ENCODE measurements around the gene SLIT3. TPM values are rescaled to one million over a fixed set of nuclear protein-coding genes. Genes with fewer than 3 reads are reported as not detected.

Gene SLIT3
- total and polyA plus RNA-seq, 10 of the 15 experiments (the other 5 are each of a cell fraction or from before 2014, with no cell fraction given), result 0.05 TPM; not detected in 9

DNA sequence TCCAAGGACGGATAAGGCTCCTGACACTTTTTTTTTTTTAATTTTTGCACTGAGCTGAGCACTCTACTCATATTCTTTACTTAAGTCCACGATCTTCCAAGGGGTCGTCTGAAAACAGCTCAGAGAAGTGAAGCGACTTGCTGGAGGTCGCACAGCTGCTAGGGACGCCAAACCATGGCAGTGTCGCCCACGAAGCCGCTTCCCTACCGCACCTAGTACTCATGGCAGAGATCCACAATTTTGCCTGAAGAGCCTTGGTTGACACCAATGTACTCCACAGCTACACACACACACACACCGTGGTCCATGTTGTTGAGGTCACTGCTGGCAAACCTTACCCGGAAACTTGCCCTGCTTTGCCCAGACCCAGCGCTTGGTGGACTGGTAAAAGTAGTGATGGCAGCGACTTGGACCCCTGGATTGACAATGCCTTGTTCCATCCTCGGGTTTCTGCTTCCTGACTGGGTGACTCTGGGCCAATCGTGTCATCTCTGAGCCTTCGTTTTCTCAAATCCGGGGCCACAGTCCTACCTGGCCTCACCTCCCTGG, 521 bp upstream of the SLIT3 start:
- FAIRE-seq, result no peak
- BruUV-seq (replicated peaks), result no TSS peak
- RAD21 ChIA-PET (ENCODE audit: unreplicated experiment), result no interaction called here

DNA sequence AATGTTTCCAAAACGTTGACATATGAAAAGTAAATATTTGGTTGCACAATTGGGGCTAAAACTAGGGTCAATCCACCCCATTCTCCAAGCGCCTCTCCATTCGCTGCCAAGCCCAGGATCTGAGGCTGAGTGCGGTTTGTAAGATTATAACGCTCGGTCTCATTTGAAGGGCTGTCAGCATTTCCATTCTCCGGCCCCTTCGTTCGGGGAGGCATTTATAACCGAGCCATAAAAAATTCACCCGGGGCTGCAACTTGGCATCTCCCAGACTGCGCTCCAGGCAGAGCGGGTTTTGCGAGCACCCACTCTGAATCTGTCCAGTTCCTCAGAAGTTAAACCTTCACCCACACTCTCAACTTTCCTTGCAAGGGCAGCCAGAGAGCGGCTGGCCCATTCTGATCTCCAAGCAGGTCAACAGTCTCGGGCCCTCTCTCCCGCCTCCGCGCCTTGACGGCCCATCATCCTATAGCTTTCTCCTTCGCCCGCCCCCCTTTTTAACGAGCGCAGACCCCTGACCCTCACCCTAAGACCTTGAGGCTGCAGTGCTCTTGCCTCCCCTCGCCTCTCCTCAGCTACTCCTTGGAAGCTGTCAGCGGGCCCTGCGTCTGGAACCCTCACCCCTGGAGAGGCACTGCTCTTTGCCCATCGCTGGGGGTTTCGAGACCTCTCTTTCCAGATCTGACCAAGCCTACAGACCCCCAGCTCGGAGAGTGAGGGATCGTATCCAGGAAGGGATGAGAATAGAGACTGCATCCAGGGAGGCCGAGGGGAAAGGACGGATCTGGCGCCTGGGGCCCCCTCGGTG, 1.1 kb downstream of the SLIT3 start:
- POLR2A ChIA-PET, result no interaction called here
- TF ChIP-seq CEBPB (IDR thresholded peaks at IDR 0.05; ENCODE audit: borderline replicate concordance in 1 of 2, low read depth in 2 of 2, low read length in 2 of 2), result no peak
- no peak for TF ChIP-seq MTA3 (IDR thresholded peaks at IDR 0.05; ENCODE audit: borderline replicate concordance, low read length)
- no peak for TF ChIP-seq NR2C2 (IDR thresholded peaks at IDR 0.05; ENCODE audit: borderline replicate concordance, control insufficient read depth, insufficient read length, low read depth)
- TF ChIP-seq HDAC6 (IDR thresholded peaks at IDR 0.05; ENCODE audit: unreplicated experiment), result no peak
- no peak for TF ChIP-seq SUZ12 (IDR thresholded peaks at IDR 0.05; ENCODE audit: unreplicated experiment)
- TF ChIP-seq, protein P1, sequence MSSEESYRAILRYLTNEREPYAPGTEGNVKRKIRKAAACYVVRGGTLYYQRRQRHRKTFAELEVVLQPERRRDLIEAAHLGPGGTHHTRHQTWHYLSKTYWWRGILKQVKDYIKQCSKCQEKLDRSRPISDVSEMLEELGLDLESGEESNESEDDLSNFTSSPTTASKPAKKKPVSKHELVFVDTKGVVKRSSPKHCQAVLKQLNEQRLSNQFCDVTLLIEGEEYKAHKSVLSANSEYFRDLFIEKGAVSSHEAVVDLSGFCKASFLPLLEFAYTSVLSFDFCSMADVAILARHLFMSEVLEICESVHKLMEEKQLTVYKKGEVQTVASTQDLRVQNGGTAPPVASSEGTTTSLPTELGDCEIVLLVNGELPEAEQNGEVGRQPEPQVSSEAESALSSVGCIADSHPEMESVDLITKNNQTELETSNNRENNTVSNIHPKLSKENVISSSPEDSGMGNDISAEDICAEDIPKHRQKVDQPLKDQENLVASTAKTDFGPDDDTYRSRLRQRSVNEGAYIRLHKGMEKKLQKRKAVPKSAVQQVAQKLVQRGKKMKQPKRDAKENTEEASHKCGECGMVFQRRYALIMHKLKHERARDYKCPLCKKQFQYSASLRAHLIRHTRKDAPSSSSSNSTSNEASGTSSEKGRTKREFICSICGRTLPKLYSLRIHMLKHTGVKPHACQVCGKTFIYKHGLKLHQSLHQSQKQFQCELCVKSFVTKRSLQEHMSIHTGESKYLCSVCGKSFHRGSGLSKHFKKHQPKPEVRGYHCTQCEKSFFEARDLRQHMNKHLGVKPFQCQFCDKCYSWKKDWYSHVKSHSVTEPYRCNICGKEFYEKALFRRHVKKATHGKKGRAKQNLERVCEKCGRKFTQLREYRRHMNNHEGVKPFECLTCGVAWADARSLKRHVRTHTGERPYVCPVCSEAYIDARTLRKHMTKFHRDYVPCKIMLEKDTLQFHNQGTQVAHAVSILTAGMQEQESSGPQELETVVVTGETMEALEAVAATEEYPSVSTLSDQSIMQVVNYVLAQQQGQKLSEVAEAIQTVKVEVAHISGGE (CRISPR knock-in tag; IDR thresholded peaks at IDR 0.05), result no peak

More for the DNA sequence above, 521 bp upstream of the SLIT3 start:
- Histone ChIP-seq H3K4me1 (ENCODE audit: control insufficient read depth, insufficient read depth, low read length) (no peaks in the 10 kb centered on the region), H3K4me2 (ENCODE audit: control insufficient read depth, insufficient read depth) (no peak overlapping the region), H3K4me3 (no peak overlapping the region), H2AFZ (ENCODE audit: control insufficient read depth, low read depth, low read length) (no peak overlapping the region), H3K27me3 (replicated peaks in 1 of 2; ENCODE audit: control insufficient read depth in 2 of 2, insufficient read depth in 2 of 2, low read length in 1 of 2) (peaks cover 0 to 2% of the 10 kb centered on the region in 2 experiments; a peak in 2 of 4 replicates), H3K79me2 (ENCODE audit: control insufficient read depth, insufficient read depth, low read length) (no peaks in the 10 kb centered on the region), H3K36me3 (ENCODE audit: control insufficient read depth in 2 of 2, insufficient read depth in 2 of 2, low read length in 1 of 2) (no peaks in the 10 kb centered on the region), H3K9ac (ENCODE audit: control insufficient read depth, insufficient read depth, low read length) (no peak overlapping the region), H3K9me3 (replicated peaks; ENCODE audit: control insufficient read depth, insufficient read depth, low read length) (no peaks in the 10 kb centered on the region; the same call in 2 of the 3 replicates), H4K20me1 (ENCODE audit: control insufficient read depth, insufficient read depth) (no peaks in the 10 kb centered on the region), H3K27ac (ENCODE audit: control insufficient read depth, insufficient read depth) (no peak overlapping the region)
- ChIA-PET POLR2A (no interaction called here), CTCF (interaction anchor here (1.3 to 1.5 kb wide), 2 partner anchors 279 to 314 kb away, joined by 3 to 4 read pairs; no protein-coding TSS in a partner anchor), SMC1A (ENCODE audit: uncharacterized antibody, unreplicated experiment) (interaction anchor here (1.2 kb wide), 1 partner anchor 622 kb away, joined by 3 read pairs; no protein-coding TSS in a partner anchor)
- DNase-seq (ENCODE audit: low read depth, low spot score) (no peak), ATAC-seq (no peak)
- in situ Hi-C loops (cut with MboI), result loop anchor here (10.0 kb wide), 2 partner anchors 627 to 1037 kb away; no protein-coding TSS in a partner anchor
- TF ChIP-seq NR2F1 (conservative IDR thresholded peaks at IDR 0.05), result no peak
- TF ChIP-seq RAD21 (IDR thresholded peaks at IDR 0.05; ENCODE audit: insufficient read depth, low read depth, low read length), result no peak
- no peak for TF ChIP-seq ZZZ3 (IDR thresholded peaks at IDR 0.05; ENCODE audit: control insufficient read depth, insufficient read length, low read depth)
- TF ChIP-seq CREM (IDR thresholded peaks at IDR 0.05; ENCODE audit: low read depth), result no peak
- no peak for TF ChIP-seq NR2C2 (IDR thresholded peaks at IDR 0.05; ENCODE audit: borderline replicate concordance, control insufficient read depth, insufficient read length, low read depth)
- WGBS (ENCODE audit: insufficient coverage, insufficient replicate concordance, low lambda C conversion rate, missing lambda C conversion rate), result 28% methylated on average over 17 of the region's 18 CpGs
- intact Hi-C loops (cut with micrococcal nuclease; ENCODE audit: unreplicated experiment), result loop anchor here (5.0 kb wide), 2 partner anchors 246 to 619 kb away; no protein-coding TSS in a partner anchor

More for the DNA sequence above, 1.1 kb downstream of the SLIT3 start:
- no peak for ATAC-seq
- no peak for DNase-seq (ENCODE audit: low read depth, low spot score)
- ChIA-PET CTCF (no interaction called here), SMC1A (ENCODE audit: uncharacterized antibody, unreplicated experiment) (no interaction called here), RAD21 (ENCODE audit: unreplicated experiment) (no interaction called here)
- 52% methylated on average over 33 of the region's 35 CpGs for WGBS (ENCODE audit: insufficient coverage, insufficient replicate concordance, low lambda C conversion rate, missing lambda C conversion rate)
- H3K9ac ChIP-seq (ENCODE audit: control insufficient read depth, insufficient read depth, low read length), result no peak overlapping the region
- no peaks in the 10 kb centered on the region; the same call in 2 of the 3 replicates for H3K9me3 ChIP-seq (replicated peaks; ENCODE audit: control insufficient read depth, insufficient read depth, low read length)
- H3K4me1 ChIP-seq (ENCODE audit: control insufficient read depth, insufficient read depth, low read length), result no peaks in the 10 kb centered on the region
- no peak overlapping the region for H3K27ac ChIP-seq (ENCODE audit: control insufficient read depth, insufficient read depth)
- no peak overlapping the region for H3K4me2 ChIP-seq (ENCODE audit: control insufficient read depth, insufficient read depth)
- no TSS peak for BruUV-seq (replicated peaks)
- no peaks in the 10 kb centered on the region for H3K36me3 ChIP-seq (ENCODE audit: control insufficient read depth in 2 of 2, insufficient read depth in 2 of 2, low read length in 1 of 2)
- peaks cover 0 to 2% of the 10 kb centered on the region in 2 experiments; a peak in 2 of 4 replicates for H3K27me3 ChIP-seq (replicated peaks in 1 of 2; ENCODE audit: control insufficient read depth in 2 of 2, insufficient read depth in 2 of 2, low read length in 1 of 2)
- H3K4me3 ChIP-seq, result no peak overlapping the region
- no peaks in the 10 kb centered on the region for H4K20me1 ChIP-seq (ENCODE audit: control insufficient read depth, insufficient read depth)
- in situ Hi-C loops (cut with MboI) (loop anchor here (10.0 kb wide), 2 partner anchors 625 to 1035 kb away; no protein-coding TSS in a partner anchor), intact Hi-C loops (cut with micrococcal nuclease; ENCODE audit: unreplicated experiment) (loop anchor here (5.0 kb wide), 2 partner anchors 247 to 618 kb away; no protein-coding TSS in a partner anchor)
- FAIRE-seq, result no peak
- H2AFZ ChIP-seq (ENCODE audit: control insufficient read depth, low read depth, low read length), result no peak overlapping the region
- no peaks in the 10 kb centered on the region for H3K79me2 ChIP-seq (ENCODE audit: control insufficient read depth, insufficient read depth, low read length)
